K562 (cell line): ENCODE data around the gene TMEM208.

Experiments used
- COPS2 ChIP-seq: fragments of 450-650 bp; conservative IDR thresholded peaks from 2 replicates; pipeline ENCODE4 v1.6.1; 2016; ENCODE audit warnings: mild to moderate bottlenecking, moderate library complexity
- CTCF ChIP-seq, 3 experiments: IDR thresholded peaks in 2 of 3; conservative IDR thresholded peaks in 1 of 3; 2 replicates each; pipeline ENCODE4 v1.5.1; 2011 to 2012; ENCODE audit warnings: low read length in 3 of 3, mild to moderate bottlenecking in 3 of 3, control low read depth in 2 of 3, improper control_type of control experiment in 1 of 3, inconsistent platforms in 1 of 3, low read depth in 1 of 3, mixed read lengths in 1 of 3, moderate library complexity in 1 of 3; ENCODE audit not compliant: insufficient read depth in 2 of 3
- MAFF ChIP-seq: IDR thresholded peaks from 2 replicates; pipeline ENCODE4 v1.6.1; 2012; ENCODE audit warnings: low read length, improper control_type of control experiment
- MLX ChIP-seq, 2 experiments: fragments of 450-650 bp in 1 of 2; sonication (generic) in 1 of 2; formaldehyde crosslinking; conservative IDR thresholded peaks; 2 replicates each; pipeline versions ENCODE4 v1.4.0 to v1.8.1; 2020 to 2022; ENCODE audit warnings: mild to moderate bottlenecking in 1 of 2, missing genetic modification reagents in 1 of 2
- MXI1 ChIP-seq: IDR thresholded peaks from 2 replicates; pipeline ENCODE4 v1.6.1; 2011; ENCODE audit warnings: low read depth, mild to moderate bottlenecking, improper control_type of control experiment, low read length
- MYC ChIP-seq, 2 experiments: fragments of 250-450 bp in 1 of 2; sonication (Bioruptor Pico) in 1 of 2; IDR thresholded peaks; 2 replicates each; pipeline versions ENCODE4 v1.5.1 to v1.6.1; 2012 to 2021; ENCODE audit warnings: low read depth in 2 of 2, borderline replicate concordance in 1 of 2, improper control_type of control experiment in 1 of 2, low read length in 1 of 2, mild to moderate bottlenecking in 1 of 2, moderate library complexity in 1 of 2
- POLR2A ChIP-seq: fragments of 450-650 bp; conservative IDR thresholded peaks from 2 replicates; pipeline ENCODE4 v1.6.1; 2016
- ZNF707 ChIP-seq: fragments of 250-450 bp; sonication (Bioruptor Pico); conservative IDR thresholded peaks from 2 replicates; pipeline ENCODE4 v1.8.0; 2022; ENCODE audit warnings: inconsistent platforms, mild to moderate bottlenecking, moderate library complexity

- TF ChIP-seq MLX (CRISPR knock-in tag; conservative IDR thresholded peaks at IDR 0.05) = no peak
- TF ChIP-seq POLR2A = no peak
- no peak for TF ChIP-seq MYC (IDR thresholded peaks at IDR 0.05; ENCODE audit: low read depth, low read length)
- no peak for TF ChIP-seq MYC (CRISPR knock-in tag; IDR thresholded peaks at IDR 0.05; ENCODE audit: borderline replicate concordance, low read depth)
- no peak for TF ChIP-seq COPS2
- TF ChIP-seq MAFF = no peak
- no peak for TF ChIP-seq CTCF (IDR thresholded peaks at IDR 0.05 in 2 of 3, conservative IDR thresholded peaks at IDR 0.05 in 1 of 3; ENCODE audit: insufficient read depth in 2 of 3, low read depth in 1 of 3, low read length in 3 of 3)
- no peak for TF ChIP-seq MXI1
- no peak for TF ChIP-seq ZNF707
Observed at GRCh38 chr16:67209565-67209964, 17.4 kb upstream of the TMEM208 start.
